ENCODE results near the gene FBXL16.

FBXL16 gene

GRCh38 chr16:728890-729744 is 23.5 kb upstream of the FBXL16 start:
- Histone ChIP-seq H2AFZ (ENCODE audit: low read length) (no peak overlapping the region), H3F3A (ENCODE audit: insufficient read depth, low read length) (peaks cover 4% of the 10 kb centered on the region; the same call in 1 of the 2 replicates), H3K36me3 (ENCODE audit: insufficient read depth, low read length) (peaks cover 40% of the 10 kb centered on the region), H3K27ac (ENCODE audit: low read depth, low read length, poor library complexity, severe bottlenecking) (peak overlapping the region; percentile 58), H3K4me3 (ENCODE audit: low read depth, low read length, poor library complexity, severe bottlenecking) (peak overlapping the region; percentile 93), H3K4me1 (ENCODE audit: insufficient read depth, low read length, severe bottlenecking) (peaks cover 22% of the 10 kb centered on the region), H3K27me3 (ENCODE audit: insufficient read depth, low read length) (no peaks in the 10 kb centered on the region), H3K79me2 (ENCODE audit: insufficient read depth, low read length) (no peaks in the 10 kb centered on the region), H3K9me2 (ENCODE audit: low read depth, low read length) (no peaks in the 10 kb centered on the region), H3K9ac (ENCODE audit: low read length) (peak overlapping the region; percentile 67; the same call in 1 of the 2 replicates), H4K20me1 (ENCODE audit: insufficient read depth, low read length) (no peaks in the 10 kb centered on the region), H3K4me2 (ENCODE audit: low read length) (peak overlapping the region; percentile 75), H3K9me3 (ENCODE audit: low read length) (no peaks in the 10 kb centered on the region)
- TF ChIP-seq EZH2 (IDR thresholded peaks at IDR 0.05; ENCODE audit: borderline replicate concordance, low read length) (no peak), CTCF (IDR thresholded peaks at IDR 0.05; ENCODE audit: low read length) (no peak)

- H3K4me1 ChIP-seq (ENCODE audit: insufficient read depth, low read length, severe bottlenecking) = peaks cover 25% of the 10 kb centered on the region
- no peaks in the 10 kb centered on the region for H3K79me2 ChIP-seq (ENCODE audit: insufficient read depth, low read length)
- no peak for TF ChIP-seq CTCF (IDR thresholded peaks at IDR 0.05; ENCODE audit: low read length)
- TF ChIP-seq EZH2 (IDR thresholded peaks at IDR 0.05; ENCODE audit: borderline replicate concordance, low read length) = no peak
- H3K9me3 ChIP-seq (ENCODE audit: low read length) = no peaks in the 10 kb centered on the region
- H4K20me1 ChIP-seq (ENCODE audit: insufficient read depth, low read length) = no peaks in the 10 kb centered on the region
- H3K27ac ChIP-seq (ENCODE audit: low read depth, low read length, poor library complexity, severe bottlenecking) = peak overlapping the region; percentile 43
- peaks cover 4% of the 10 kb centered on the region; the same call in 1 of the 2 replicates for H3F3A ChIP-seq (ENCODE audit: insufficient read depth, low read length)
- peaks cover 34% of the 10 kb centered on the region for H3K36me3 ChIP-seq (ENCODE audit: insufficient read depth, low read length)
- H3K9me2 ChIP-seq (ENCODE audit: low read depth, low read length) = no peaks in the 10 kb centered on the region
- H3K9ac ChIP-seq (ENCODE audit: low read length) = peak overlapping the region; percentile 67
- H2AFZ ChIP-seq (ENCODE audit: low read length) = no peak overlapping the region
- peak overlapping the region; percentile 93 for H3K4me3 ChIP-seq (ENCODE audit: low read depth, low read length, poor library complexity, severe bottlenecking)
- no peaks in the 10 kb centered on the region for H3K27me3 ChIP-seq (ENCODE audit: insufficient read depth, low read length)
- H3K4me2 ChIP-seq (ENCODE audit: low read length) = peak overlapping the region; percentile 75
Observed at GRCh38 chr16:728131-728889, 22.7 kb upstream of the FBXL16 start.

- Histone ChIP-seq H3K9ac (ENCODE audit: low read length) (peak overlapping the region; percentile 92), H3K4me2 (ENCODE audit: low read length) (peak overlapping the region; percentile 95), H3K4me1 (ENCODE audit: insufficient read depth, low read length, severe bottlenecking) (peaks cover 30% of the 10 kb centered on the region), H3K4me3 (ENCODE audit: low read depth, low read length, poor library complexity, severe bottlenecking) (peak overlapping the region; percentile 93), H2AFZ (ENCODE audit: low read length) (no peak overlapping the region), H3K79me2 (ENCODE audit: insufficient read depth, low read length) (no peaks in the 10 kb centered on the region), H3K27me3 (ENCODE audit: insufficient read depth, low read length) (no peaks in the 10 kb centered on the region), H3K27ac (ENCODE audit: low read depth, low read length, poor library complexity, severe bottlenecking) (peak overlapping the region; percentile 33), H3K36me3 (ENCODE audit: insufficient read depth, low read length) (peaks cover 32% of the 10 kb centered on the region), H3K9me3 (ENCODE audit: low read length) (no peaks in the 10 kb centered on the region), H3F3A (ENCODE audit: insufficient read depth, low read length) (peaks cover 4% of the 10 kb centered on the region; the same call in 1 of the 2 replicates), H4K20me1 (ENCODE audit: insufficient read depth, low read length) (no peaks in the 10 kb centered on the region), H3K9me2 (ENCODE audit: low read depth, low read length) (no peaks in the 10 kb centered on the region)
- TF ChIP-seq CTCF (IDR thresholded peaks at IDR 0.05; ENCODE audit: low read length) (no peak), EZH2 (IDR thresholded peaks at IDR 0.05; ENCODE audit: borderline replicate concordance, low read length) (no peak)
Observed at GRCh38 chr16:727291-727977, 21.8 kb upstream of the FBXL16 start.

All from OCI-LY1 (cell line).